NCI-H1694 (cell line): ENCODE data around the gene TMEM176B.

ENCODE experiments used
- DNase-seq: peaks from one replicate; lab custom pipeline; 2025; lab: John Stamatoyannopoulos, UW

TMEM176B gene

GRCh38 chr7:150751702-150752101, 48.5 kb downstream of the TMEM176B start:
- DNase-seq, result no peak

GRCh38 chr7:150748376-150748775, 51.8 kb downstream of the TMEM176B start:
- no peak for DNase-seq

- no peak for DNase-seq
Measured at GRCh38 chr7:150746921-150747320, 53.2 kb downstream of the TMEM176B start.

DNA sequence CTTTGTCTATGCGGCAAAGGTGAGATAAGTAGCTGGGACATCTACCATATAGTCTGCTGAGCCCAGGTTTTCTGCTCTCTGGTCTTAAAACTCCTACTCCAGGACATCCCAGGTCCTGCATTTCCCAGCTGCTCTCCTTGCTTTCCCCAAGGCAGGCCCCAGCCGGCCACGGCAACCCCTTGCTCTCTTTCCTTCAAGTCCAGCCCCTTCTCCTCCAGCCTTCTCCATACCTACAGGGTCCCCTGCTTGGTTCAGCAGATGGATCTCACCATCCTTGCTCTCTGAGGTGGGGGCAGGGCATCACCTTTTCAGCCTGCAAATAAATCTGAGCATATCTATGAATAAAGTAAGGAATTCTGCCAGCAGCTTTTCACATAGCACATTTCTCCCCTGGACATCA, 54.3 kb downstream of the TMEM176B start:
- no peak for DNase-seq

- no peak for DNase-seq
Measured at GRCh38 chr7:150745086-150745485, 55.1 kb downstream of the TMEM176B start.

- no peak for DNase-seq
Measured at GRCh38 chr7:150744041-150744656, 56.0 kb downstream of the TMEM176B start.

DNA sequence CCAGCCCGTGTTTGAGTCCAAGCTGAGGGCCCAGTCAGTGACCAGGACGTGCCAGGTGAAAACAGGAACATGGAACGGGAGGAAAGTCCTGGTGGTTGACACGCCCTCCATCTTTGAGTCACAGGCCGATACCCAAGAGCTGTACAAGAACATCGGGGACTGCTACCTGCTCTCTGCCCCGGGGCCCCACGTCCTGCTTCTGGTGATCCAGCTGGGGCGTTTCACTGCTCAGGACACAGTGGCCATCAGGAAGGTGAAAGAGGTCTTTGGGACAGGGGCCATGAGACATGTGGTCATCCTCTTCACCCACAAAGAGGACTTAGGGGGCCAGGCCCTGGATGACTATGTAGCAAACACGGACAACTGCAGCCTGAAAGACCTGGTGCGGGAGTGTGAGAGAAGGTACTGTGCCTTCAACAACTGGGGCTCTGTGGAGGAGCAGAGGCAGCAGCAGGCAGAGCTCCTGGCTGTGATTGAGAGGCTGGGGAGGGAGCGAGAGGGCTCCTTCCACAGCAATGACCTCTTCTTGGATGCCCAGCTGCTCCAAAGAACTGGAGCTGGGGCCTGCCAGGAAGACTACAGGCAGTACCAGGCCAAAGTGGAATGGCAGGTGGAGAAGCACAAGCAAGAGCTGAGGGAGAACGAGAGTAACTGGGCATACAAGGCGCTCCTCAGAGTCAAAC, 57.7 kb downstream of the TMEM176B start:
- no peak for DNase-seq
